ENCODE measurements around the gene GARNL3.

The GARNL3 gene

GRCh38 chr9:127308652-127309434, 44.3 kb downstream of the GARNL3 start:
- TF ChIP-seq CTCF (IDR thresholded peaks at IDR 0.05; ENCODE audit: insufficient read depth, missing control alignments), result no peak
- FAIRE-seq, result no peak
- DNase-seq (ENCODE audit: insufficient read length, low spot score), result no peak

GRCh38 chr9:127309715-127310114, 45.1 kb downstream of the GARNL3 start:
- TF ChIP-seq CTCF (IDR thresholded peaks at IDR 0.05; ENCODE audit: insufficient read depth, missing control alignments), result no peak
- DNase-seq (ENCODE audit: insufficient read length, low spot score) (no peak), FAIRE-seq (peak; percentile 63)

- no peak for FAIRE-seq
- no peak for DNase-seq (ENCODE audit: insufficient read length, low spot score)
- peak; percentile 55 for TF ChIP-seq CTCF (IDR thresholded peaks at IDR 0.05; ENCODE audit: insufficient read depth, missing control alignments)
Observed at GRCh38 chr9:127311239-127311741, 46.7 kb downstream of the GARNL3 start.

- no peak for DNase-seq (ENCODE audit: insufficient read length, low spot score)
- TF ChIP-seq CTCF (IDR thresholded peaks at IDR 0.05; ENCODE audit: insufficient read depth, missing control alignments), result no peak
- no peak for FAIRE-seq
Observed at GRCh38 chr9:127313042-127313560, 48.5 kb downstream of the GARNL3 start.

GRCh38 chr9:127314911-127315310, 50.3 kb downstream of the GARNL3 start:
- TF ChIP-seq CTCF (IDR thresholded peaks at IDR 0.05; ENCODE audit: insufficient read depth, missing control alignments), result no peak
- FAIRE-seq (no peak), DNase-seq (ENCODE audit: insufficient read length, low spot score) (no peak)

- FAIRE-seq (no peak), DNase-seq (ENCODE audit: insufficient read length, low spot score) (no peak)
- no peak for TF ChIP-seq CTCF (IDR thresholded peaks at IDR 0.05; ENCODE audit: insufficient read depth, missing control alignments)
Observed at GRCh38 chr9:127316586-127317323, 52.2 kb downstream of the GARNL3 start.
